K562 (cell line): ENCODE data around the gene GPX6. TPM values are rescaled to one million over a fixed set of nuclear protein-coding genes. Genes with fewer than 3 reads are reported as not detected.

Experiments
- BACH1 ChIP-seq: fragments of 200-800 bp; sonication (Bioruptor generic); IDR thresholded peaks from 2 replicates; pipeline ENCODE4 v1.6.1; 2016; ENCODE audit warnings: missing genetic modification characterization, missing compliant biosample characterization
- CBX1 ChIP-seq: sonication (generic); IDR thresholded peaks from 2 replicates; pipeline ENCODE4 v1.6.1; 2016; ENCODE audit warnings: antibody characterized with exemption, low read depth, mild to moderate bottlenecking
- ELF2 ChIP-seq: fragments of 250-450 bp; sonication (Bioruptor Pico); IDR thresholded peaks from 2 replicates; pipeline ENCODE4 v1.5.0; 2021; ENCODE audit warnings: mild to moderate bottlenecking
- HDGF ChIP-seq: fragments of 450-650 bp; IDR thresholded peaks from 2 replicates; pipeline ENCODE4 v1.6.1; 2016
- HINFP ChIP-seq: fragments of 450-650 bp; conservative IDR thresholded peaks from 2 replicates; pipeline ENCODE4 v1.6.1; 2016; ENCODE audit warnings: missing genetic modification characterization, low read depth, mild to moderate bottlenecking, control low read depth, missing compliant biosample characterization
- JUND ChIP-seq, 2 experiments: IDR thresholded peaks; 2 replicates in 1 of 2; 3 replicates in 1 of 2; pipeline ENCODE4 v1.6.1; 2011; ENCODE audit warnings: borderline replicate concordance in 2 of 2, low read depth in 2 of 2, low read length in 2 of 2, improper control_type of control experiment in 1 of 2, missing biosample characterization in 1 of 2, missing genetic modification characterization in 1 of 2, missing genetic modification reagents in 1 of 2
- KAT8 ChIP-seq: fragments of 450-650 bp; IDR thresholded peaks from 2 replicates; pipeline ENCODE4 v1.6.1; 2016; ENCODE audit warnings: low read depth, mild to moderate bottlenecking
- KDM1A ChIP-seq, 2 experiments: fragments of 450-650 bp; IDR thresholded peaks; 2 replicates each; pipeline ENCODE4 v1.6.1; 2016; ENCODE audit warnings: mild to moderate bottlenecking in 2 of 2
- TBL1XR1 ChIP-seq, 2 experiments: IDR thresholded peaks; 2 replicates each; pipeline ENCODE4 v1.6.1; 2012; ENCODE audit warnings: improper control_type of control experiment in 2 of 2, low read length in 2 of 2, mild to moderate bottlenecking in 1 of 2
- ZBTB1 ChIP-seq: sonication (generic); formaldehyde crosslinking; IDR thresholded peaks from 2 replicates; pipeline ENCODE4 v1.8.1; 2023; ENCODE audit warnings: missing genetic modification reagents, low read depth, mild to moderate bottlenecking, borderline replicate concordance
- ZBTB17 ChIP-seq: fragments of 450-650 bp; formaldehyde crosslinking; IDR thresholded peaks from 2 replicates; pipeline ENCODE4 v1.4.0; 2020; ENCODE audit warnings: mild to moderate bottlenecking
- ZNF217 ChIP-seq: sonication (generic); formaldehyde crosslinking; IDR thresholded peaks from 2 replicates; pipeline ENCODE4 v1.8.0; 2022; ENCODE audit warnings: mild to moderate bottlenecking, missing genetic modification reagents
- ZNF384 ChIP-seq: IDR thresholded peaks from 2 replicates; pipeline ENCODE4 v1.6.1; 2012; ENCODE audit warnings: low read depth, low read length, improper control_type of control experiment
- ZNF589 ChIP-seq: fragments of 200-800 bp; sonication (Bioruptor generic); IDR thresholded peaks from 2 replicates; pipeline ENCODE4 v1.6.1; 2016; ENCODE audit warnings: low read depth, missing genetic modification characterization, missing compliant biosample characterization
- polyA plus RNA-seq, 8 experiments: library from polyadenylated mRNA; depleted of rRNA in 4 of 8; stranded (reverse) in 5 of 8; unstranded in 3 of 8; fragments of >200 nt; fragmentation: Nextera tagmentation in 2 of 8; fragmentation: Illumina TruSeq in 1 of 8; extraction: Ambion mirVana in 2 of 8; extraction: Trizol in 1 of 8; gene quantifications; 2 replicates each; pipeline versions ENCODE4 v1.2.1 to v1.2.3, GENCODE V29; 2011 to 2014; ENCODE audit warnings: inconsistent platforms in 1 of 8, missing spikeins in 1 of 8
- total RNA-seq, 7 experiments: library from RNA; depleted of rRNA in 6 of 7; stranded (reverse); fragments of >200 nt in 6 of 7; fragmentation: Illumina TruSeq in 2 of 7; extraction: Trizol in 2 of 7; gene quantifications; 2 replicates each; pipeline versions ENCODE4 v1.2.1 to v1.2.3, GENCODE V29; 2011 to 2021; ENCODE audit warnings: low replicate concordance in 1 of 7
- TF ChIP-seq, protein P1 (sequence below): fragments of 250-450 bp; sonication (Bioruptor Pico); IDR thresholded peaks from 2 replicates; pipeline ENCODE4 v1.5.1; 2021; ENCODE audit warnings: mild to moderate bottlenecking
- TF ChIP-seq, protein P2 (sequence below), 3 experiments: fragments of 200-800 bp in 1 of 3; fragments of 250-450 bp in 1 of 3; fragments of 450-650 bp in 1 of 3; sonication (Bioruptor Pico) in 1 of 3; sonication (Bioruptor generic) in 1 of 3; formaldehyde crosslinking in 1 of 3; IDR thresholded peaks; 2 replicates each; pipeline versions ENCODE4 v1.6.1 to v1.8.0; 2016 to 2022; ENCODE audit warnings: mild to moderate bottlenecking in 2 of 3, missing genetic modification characterization in 2 of 3, missing compliant biosample characterization in 1 of 3, moderate library complexity in 1 of 3

GPX6 gene
- total and polyA plus RNA-seq, 9 of the 15 experiments (the other 6 are each of a cell fraction or from before 2014, with no cell fraction given), result not detected

- peak; percentile 89 for TF ChIP-seq HINFP
- peak; percentile 61 to 67 for TF ChIP-seq KDM1A (IDR thresholded peaks at IDR 0.05)
- no peak for TF ChIP-seq CBX1
- TF ChIP-seq ELF2, result peak; percentile 73
- TF ChIP-seq JUND (IDR thresholded peaks at IDR 0.05; ENCODE audit: borderline replicate concordance, low read depth, low read length), result peak; percentile 37; the same call in 1 of the 2 replicates
- TF ChIP-seq JUND (tag; IDR thresholded peaks at IDR 0.05; ENCODE audit: borderline replicate concordance, low read depth, low read length), result peak; percentile 56; the same call in 2 of the 3 replicates
- TF ChIP-seq ZBTB17, result peak; percentile 53; the same call in 1 of the 2 replicates
- no peak for TF ChIP-seq HDGF
- TF ChIP-seq TBL1XR1 (IDR thresholded peaks at IDR 0.05; ENCODE audit: low read length in 2 of 2), result 0 out of 4 replicates have a peak, but pooled peaks of 1 of the 2 experiments have one; percentile 12
- TF ChIP-seq, protein P1, sequence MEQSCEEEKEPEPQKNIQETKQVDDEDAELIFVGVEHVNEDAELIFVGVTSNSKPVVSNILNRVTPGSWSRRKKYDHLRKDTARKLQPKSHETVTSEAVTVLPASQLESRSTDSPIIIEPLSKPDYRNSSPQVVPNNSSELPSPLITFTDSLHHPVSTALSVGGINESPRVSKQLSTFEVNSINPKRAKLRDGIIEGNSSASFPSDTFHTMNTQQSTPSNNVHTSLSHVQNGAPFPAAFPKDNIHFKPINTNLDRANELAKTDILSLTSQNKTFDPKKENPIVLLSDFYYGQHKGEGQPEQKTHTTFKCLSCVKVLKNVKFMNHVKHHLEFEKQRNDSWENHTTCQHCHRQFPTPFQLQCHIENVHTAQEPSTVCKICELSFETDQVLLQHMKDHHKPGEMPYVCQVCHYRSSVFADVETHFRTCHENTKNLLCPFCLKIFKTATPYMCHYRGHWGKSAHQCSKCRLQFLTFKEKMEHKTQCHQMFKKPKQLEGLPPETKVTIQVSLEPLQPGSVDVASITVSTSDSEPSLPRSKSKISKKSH (CRISPR knock-in tag), result no peak
- no peak for TF ChIP-seq ZNF217 (CRISPR knock-in tag)
- no peak for TF ChIP-seq ZBTB1 (CRISPR knock-in tag)
- no peak for TF ChIP-seq KAT8
- no peak for TF ChIP-seq ZNF384
- TF ChIP-seq ZNF589 (CRISPR knock-in tag), result peak; percentile 96
- TF ChIP-seq, protein P2, sequence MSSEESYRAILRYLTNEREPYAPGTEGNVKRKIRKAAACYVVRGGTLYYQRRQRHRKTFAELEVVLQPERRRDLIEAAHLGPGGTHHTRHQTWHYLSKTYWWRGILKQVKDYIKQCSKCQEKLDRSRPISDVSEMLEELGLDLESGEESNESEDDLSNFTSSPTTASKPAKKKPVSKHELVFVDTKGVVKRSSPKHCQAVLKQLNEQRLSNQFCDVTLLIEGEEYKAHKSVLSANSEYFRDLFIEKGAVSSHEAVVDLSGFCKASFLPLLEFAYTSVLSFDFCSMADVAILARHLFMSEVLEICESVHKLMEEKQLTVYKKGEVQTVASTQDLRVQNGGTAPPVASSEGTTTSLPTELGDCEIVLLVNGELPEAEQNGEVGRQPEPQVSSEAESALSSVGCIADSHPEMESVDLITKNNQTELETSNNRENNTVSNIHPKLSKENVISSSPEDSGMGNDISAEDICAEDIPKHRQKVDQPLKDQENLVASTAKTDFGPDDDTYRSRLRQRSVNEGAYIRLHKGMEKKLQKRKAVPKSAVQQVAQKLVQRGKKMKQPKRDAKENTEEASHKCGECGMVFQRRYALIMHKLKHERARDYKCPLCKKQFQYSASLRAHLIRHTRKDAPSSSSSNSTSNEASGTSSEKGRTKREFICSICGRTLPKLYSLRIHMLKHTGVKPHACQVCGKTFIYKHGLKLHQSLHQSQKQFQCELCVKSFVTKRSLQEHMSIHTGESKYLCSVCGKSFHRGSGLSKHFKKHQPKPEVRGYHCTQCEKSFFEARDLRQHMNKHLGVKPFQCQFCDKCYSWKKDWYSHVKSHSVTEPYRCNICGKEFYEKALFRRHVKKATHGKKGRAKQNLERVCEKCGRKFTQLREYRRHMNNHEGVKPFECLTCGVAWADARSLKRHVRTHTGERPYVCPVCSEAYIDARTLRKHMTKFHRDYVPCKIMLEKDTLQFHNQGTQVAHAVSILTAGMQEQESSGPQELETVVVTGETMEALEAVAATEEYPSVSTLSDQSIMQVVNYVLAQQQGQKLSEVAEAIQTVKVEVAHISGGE (CRISPR knock-in tag; IDR thresholded peaks at IDR 0.05), result peak in 1 of 3 experiments; percentile 53; a peak in 2 of 6 replicates
- peak; percentile 85 for TF ChIP-seq BACH1
Measured at GRCh38 chr6:28486988-28487742, 28.4 kb downstream of the GPX6 start (continued).
